HepG2 (cell line): ENCODE data around the gene SDC1. TPM values are rescaled to one million over a fixed set of nuclear protein-coding genes. Genes with fewer than 3 reads are reported as not detected.

Experiments used
- GLMP ChIP-seq: sonication (generic); formaldehyde crosslinking; IDR thresholded peaks from 2 replicates; pipeline ENCODE4 v1.9.0; 2021; ENCODE audit warnings: missing genetic modification reagents, mild to moderate bottlenecking, borderline replicate concordance
- REL ChIP-seq: sonication (generic); formaldehyde crosslinking; conservative IDR thresholded peaks from 2 replicates; pipeline ENCODE4 v1.8.0; 2022; ENCODE audit warnings: mild to moderate bottlenecking, missing genetic modification reagents, moderate library complexity
- TARDBP ChIP-seq: sonication (generic); formaldehyde crosslinking; IDR thresholded peaks from 2 replicates; pipeline ENCODE4 v1.8.0; 2022; ENCODE audit warnings: mild to moderate bottlenecking, missing genetic modification reagents
- ZNF142 ChIP-seq: sonication (generic); formaldehyde crosslinking; IDR thresholded peaks from 2 replicates; pipeline ENCODE4 v1.4.0; 2020; ENCODE audit warnings: missing genetic modification reagents
- polyA plus RNA-seq, 8 experiments: library from polyadenylated mRNA; depleted of rRNA in 3 of 8; stranded (reverse) in 7 of 8; unstranded in 1 of 8; fragments of >200 nt; fragmentation: Illumina TruSeq in 4 of 8; extraction: Trizol in 4 of 8; gene quantifications; 2 replicates each; pipeline versions ENCODE4 v1.2.1 to v1.2.3, GENCODE V29; 2011 to 2016; ENCODE audit warnings: low read depth in 4 of 8, missing spikeins in 1 of 8, mixed read lengths in 1 of 8; ENCODE audit not compliant: insufficient read depth in 1 of 8
- total RNA-seq, 5 experiments: library from RNA; depleted of rRNA; stranded (reverse); fragments of >200 nt; fragmentation: Illumina TruSeq; extraction: Trizol; gene quantifications; 2 replicates each; pipeline ENCODE4 v1.2.3, GENCODE V29; 2016; ENCODE audit warnings: low read depth in 1 of 5
- TF ChIP-seq, protein P1 (sequence below): sonication (generic); formaldehyde crosslinking; IDR thresholded peaks from 2 replicates; pipeline ENCODE4 v1.4.0; 2020; ENCODE audit warnings: missing genetic modification reagents
- TF ChIP-seq, protein P2 (sequence below): sonication (generic); formaldehyde crosslinking; IDR thresholded peaks from 2 replicates; pipeline ENCODE4 v1.4.0; 2020; ENCODE audit warnings: missing genetic modification reagents
- TF ChIP-seq, protein P3 (sequence below): sonication (generic); formaldehyde crosslinking; IDR thresholded peaks from one replicate; pipeline ENCODE4 v1.5.1; 2020; ENCODE audit warnings: mild to moderate bottlenecking, missing genetic modification reagents; ENCODE audit errors: not compliant biosample characterization
- TF ChIP-seq, protein P4 (sequence below): sonication (generic); formaldehyde crosslinking; IDR thresholded peaks from 2 replicates; pipeline ENCODE4 v1.4.0; 2020; ENCODE audit warnings: mild to moderate bottlenecking, missing genetic modification reagents

Gene SDC1
- total and polyA plus RNA-seq, 2 of the 13 experiments (the other 11 are each of a cell fraction or from before 2014, with no cell fraction given) = 108 to 119 TPM

DNA sequence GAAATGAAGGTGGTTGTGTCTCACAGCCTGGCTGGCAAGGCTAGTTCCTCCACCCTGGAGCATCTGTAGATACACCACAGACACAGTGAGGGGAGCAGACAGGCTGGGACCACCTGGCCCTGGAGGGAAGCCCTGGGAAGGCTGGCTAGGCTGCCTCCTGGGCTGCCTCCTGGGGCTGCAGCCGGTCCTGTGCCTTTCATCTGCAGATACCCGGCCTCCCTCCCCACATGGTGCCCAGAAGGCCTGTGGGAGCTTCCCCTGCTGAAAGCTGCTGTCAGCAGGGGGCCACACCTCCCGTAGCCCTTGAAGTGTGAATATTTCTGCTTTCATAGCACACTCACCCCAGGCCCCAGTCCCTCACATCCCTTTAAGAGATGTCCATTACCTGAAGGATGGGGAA is 37.6 kb downstream of the SDC1 start (continued):
- TF ChIP-seq GLMP (CRISPR knock-in tag) (no peak), REL (CRISPR knock-in tag) (0 out of 2 replicates have a peak, but pooled peaks have one; percentile 44), ZNF142 (CRISPR knock-in tag) (0 out of 2 replicates have a peak, but pooled peaks have one; percentile 45), TARDBP (CRISPR knock-in tag) (0 out of 2 replicates have a peak, but pooled peaks have one; percentile 35)
- TF ChIP-seq, protein P1, sequence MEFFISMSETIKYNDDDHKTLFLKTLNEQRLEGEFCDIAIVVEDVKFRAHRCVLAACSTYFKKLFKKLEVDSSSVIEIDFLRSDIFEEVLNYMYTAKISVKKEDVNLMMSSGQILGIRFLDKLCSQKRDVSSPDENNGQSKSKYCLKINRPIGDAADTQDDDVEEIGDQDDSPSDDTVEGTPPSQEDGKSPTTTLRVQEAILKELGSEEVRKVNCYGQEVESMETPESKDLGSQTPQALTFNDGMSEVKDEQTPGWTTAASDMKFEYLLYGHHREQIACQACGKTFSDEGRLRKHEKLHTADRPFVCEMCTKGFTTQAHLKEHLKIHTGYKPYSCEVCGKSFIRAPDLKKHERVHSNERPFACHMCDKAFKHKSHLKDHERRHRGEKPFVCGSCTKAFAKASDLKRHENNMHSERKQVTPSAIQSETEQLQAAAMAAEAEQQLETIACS (CRISPR knock-in tag) = no peak
- TF ChIP-seq, protein P2, sequence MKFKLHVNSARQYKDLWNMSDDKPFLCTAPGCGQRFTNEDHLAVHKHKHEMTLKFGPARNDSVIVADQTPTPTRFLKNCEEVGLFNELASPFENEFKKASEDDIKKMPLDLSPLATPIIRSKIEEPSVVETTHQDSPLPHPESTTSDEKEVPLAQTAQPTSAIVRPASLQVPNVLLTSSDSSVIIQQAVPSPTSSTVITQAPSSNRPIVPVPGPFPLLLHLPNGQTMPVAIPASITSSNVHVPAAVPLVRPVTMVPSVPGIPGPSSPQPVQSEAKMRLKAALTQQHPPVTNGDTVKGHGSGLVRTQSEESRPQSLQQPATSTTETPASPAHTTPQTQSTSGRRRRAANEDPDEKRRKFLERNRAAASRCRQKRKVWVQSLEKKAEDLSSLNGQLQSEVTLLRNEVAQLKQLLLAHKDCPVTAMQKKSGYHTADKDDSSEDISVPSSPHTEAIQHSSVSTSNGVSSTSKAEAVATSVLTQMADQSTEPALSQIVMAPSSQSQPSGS (CRISPR knock-in tag) = no peak
- TF ChIP-seq, protein P3, sequence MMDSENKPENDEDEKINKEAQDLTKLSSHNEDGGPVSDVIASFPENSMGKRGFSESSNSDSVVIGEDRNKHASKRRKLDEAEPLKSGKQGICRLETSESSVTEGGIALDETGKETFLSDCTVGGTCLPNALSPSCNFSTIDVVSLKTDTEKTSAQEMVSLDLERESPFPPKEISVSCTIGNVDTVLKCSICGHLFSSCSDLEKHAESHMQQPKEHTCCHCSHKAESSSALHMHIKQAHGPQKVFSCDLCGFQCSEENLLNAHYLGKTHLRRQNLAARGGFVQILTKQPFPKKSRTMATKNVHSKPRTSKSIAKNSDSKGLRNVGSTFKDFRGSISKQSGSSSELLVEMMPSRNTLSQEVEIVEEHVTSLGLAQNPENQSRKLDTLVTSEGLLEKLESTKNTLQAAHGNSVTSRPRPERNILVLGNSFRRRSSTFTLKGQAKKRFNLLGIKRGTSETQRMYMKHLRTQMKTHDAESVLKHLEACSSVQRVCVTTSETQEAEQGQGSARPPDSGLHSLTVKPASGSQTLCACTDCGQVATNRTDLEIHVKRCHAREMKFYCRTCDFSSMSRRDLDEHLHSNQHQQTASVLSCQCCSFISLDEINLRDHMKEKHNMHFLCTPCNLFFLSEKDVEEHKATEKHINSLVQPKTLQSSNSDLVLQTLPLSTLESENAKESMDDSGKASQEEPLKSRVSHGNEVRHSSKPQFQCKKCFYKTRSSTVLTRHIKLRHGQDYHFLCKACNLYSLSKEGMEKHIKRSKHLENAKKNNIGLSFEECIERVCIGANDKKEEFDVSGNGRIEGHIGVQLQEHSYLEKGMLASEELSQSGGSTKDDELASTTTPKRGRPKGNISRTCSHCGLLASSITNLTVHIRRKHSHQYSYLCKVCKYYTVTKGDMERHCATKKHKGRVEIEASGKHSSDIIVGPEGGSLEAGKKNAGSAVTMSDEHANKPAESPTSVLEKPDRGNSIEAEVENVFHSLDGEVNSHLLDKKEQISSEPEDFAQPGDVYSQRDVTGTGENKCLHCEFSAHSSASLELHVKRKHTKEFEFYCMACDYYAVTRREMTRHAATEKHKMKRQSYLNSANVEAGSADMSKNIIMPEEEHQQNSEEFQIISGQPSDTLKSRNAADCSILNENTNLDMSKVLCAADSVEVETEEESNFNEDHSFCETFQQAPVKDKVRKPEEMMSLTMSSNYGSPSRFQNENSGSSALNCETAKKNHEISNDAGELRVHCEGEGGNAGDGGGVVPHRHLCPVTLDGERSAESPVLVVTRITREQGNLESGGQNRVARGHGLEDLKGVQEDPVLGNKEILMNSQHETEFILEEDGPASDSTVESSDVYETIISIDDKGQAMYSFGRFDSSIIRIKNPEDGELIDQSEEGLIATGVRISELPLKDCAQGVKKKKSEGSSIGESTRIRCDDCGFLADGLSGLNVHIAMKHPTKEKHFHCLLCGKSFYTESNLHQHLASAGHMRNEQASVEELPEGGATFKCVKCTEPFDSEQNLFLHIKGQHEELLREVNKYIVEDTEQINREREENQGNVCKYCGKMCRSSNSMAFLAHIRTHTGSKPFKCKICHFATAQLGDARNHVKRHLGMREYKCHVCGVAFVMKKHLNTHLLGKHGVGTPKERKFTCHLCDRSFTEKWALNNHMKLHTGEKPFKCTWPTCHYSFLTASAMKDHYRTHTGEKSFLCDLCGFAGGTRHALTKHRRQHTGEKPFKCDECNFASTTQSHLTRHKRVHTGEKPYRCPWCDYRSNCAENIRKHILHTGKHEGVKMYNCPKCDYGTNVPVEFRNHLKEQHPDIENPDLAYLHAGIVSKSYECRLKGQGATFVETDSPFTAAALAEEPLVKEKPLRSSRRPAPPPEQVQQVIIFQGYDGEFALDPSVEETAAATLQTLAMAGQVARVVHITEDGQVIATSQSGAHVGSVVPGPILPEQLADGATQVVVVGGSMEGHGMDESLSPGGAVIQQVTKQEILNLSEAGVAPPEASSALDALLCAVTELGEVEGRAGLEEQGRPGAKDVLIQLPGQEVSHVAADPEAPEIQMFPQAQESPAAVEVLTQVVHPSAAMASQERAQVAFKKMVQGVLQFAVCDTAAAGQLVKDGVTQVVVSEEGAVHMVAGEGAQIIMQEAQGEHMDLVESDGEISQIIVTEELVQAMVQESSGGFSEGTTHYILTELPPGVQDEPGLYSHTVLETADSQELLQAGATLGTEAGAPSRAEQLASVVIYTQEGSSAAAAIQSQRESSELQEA (CRISPR knock-in tag) = no peak
- TF ChIP-seq, protein P4, sequence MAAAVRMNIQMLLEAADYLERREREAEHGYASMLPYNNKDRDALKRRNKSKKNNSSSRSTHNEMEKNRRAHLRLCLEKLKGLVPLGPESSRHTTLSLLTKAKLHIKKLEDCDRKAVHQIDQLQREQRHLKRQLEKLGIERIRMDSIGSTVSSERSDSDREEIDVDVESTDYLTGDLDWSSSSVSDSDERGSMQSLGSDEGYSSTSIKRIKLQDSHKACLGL (CRISPR knock-in tag) = 0 out of 2 replicates have a peak, but pooled peaks have one; percentile 58
